Mucosa of descending colon (tissue), 3 donors: ENCODE measurements around the gene PTPRD. TPM values are rescaled to one million over a fixed set of nuclear protein-coding genes. Genes with fewer than 3 reads are reported as not detected.

Experiments
- ATAC-seq: fragments of 200-7000 bp; cut with Tn5 transposase; one replicate; pipeline ENCODE4 v1.9.1; 2020; ENCODE audit warnings: mild to moderate bottlenecking, moderate library complexity
- DNase-seq, 3 donors: peaks; one replicate each; pipeline ENCODE4 v3.0.0-alpha.2; 2020
- H3K36me3 ChIP-seq: fragments of 200-600 bp; one replicate; pipeline ENCODE4 v1.8.0; 2021; ENCODE audit warnings: low read depth, mild to moderate bottlenecking
- H3K4me1 ChIP-seq: fragments of 200-600 bp; one replicate; pipeline ENCODE4 v1.8.0; 2021; ENCODE audit warnings: low read depth, mild to moderate bottlenecking
- H3K4me3 ChIP-seq: fragments of 200-600 bp; one replicate; pipeline ENCODE4 v1.8.0; 2021; ENCODE audit warnings: mild to moderate bottlenecking
- H3K9me3 ChIP-seq: fragments of 200-600 bp; one replicate; pipeline ENCODE4 v1.8.0; 2021; ENCODE audit warnings: mild to moderate bottlenecking
- CTCF ChIP-seq: fragments of 200-600 bp; IDR thresholded peaks from one replicate; pipeline ENCODE4 v1.8.0; 2022; ENCODE audit warnings: antibody characterized with exemption, mild to moderate bottlenecking
- intact Hi-C, 2 donors: fragments of 100-400 bp; cut with DNase I in 1 of 2; cut with micrococcal nuclease in 1 of 2; formaldehyde crosslinking; loops; one replicate each; pipeline versions ENCODE4 v1.11.0 to v1.11.1; 2022; cut with DNase I, micrococcal nuclease
- total RNA-seq, 3 donors: library from RNA; stranded (reverse); fragmentation: NEBNext Ultra II Directional in 2 of 3; extraction: Animal tissue kit (Norgen Biotek cat#: 25700) in 2 of 3; gene quantifications; one replicate each; pipeline versions ENCODE4 v1.2.1 to v1.2.4, GENCODE V29; 2021 to 2023
- donor health status: DM: no; HTN: no; CAD: no; lungs with moderate emphysema.
- donor health status: DM: no; HTN: no; CAD: no.
- donor health status: DM: no; HTN: yes; CAD: no.

PTPRD gene
- total RNA-seq, 3 donors from 2014 or later, result 52.7 to 128 (median 113) TPM

- Histone ChIP-seq H3K4me1 (no peaks in the 10 kb centered on the region), H3K4me3 (no peak overlapping the region), H3K9me3 (no peaks in the 10 kb centered on the region), H3K36me3 (no peaks in the 10 kb centered on the region)
- intact Hi-C loops, result no loop called here
- DNase-seq, result no peak
- ATAC-seq, result no peak
- TF ChIP-seq CTCF, result no peak
Observed at GRCh38 chr9:9730174-9730573, 882.6 kb downstream of the PTPRD start.

GRCh38 chr9:9729082-9729481 lies 883.7 kb downstream of the PTPRD start:
- no peak for TF ChIP-seq CTCF
- H3K36me3 ChIP-seq, result no peaks in the 10 kb centered on the region
- H3K4me3 ChIP-seq, result no peak overlapping the region
- ATAC-seq (no peak), DNase-seq (no peak)
- H3K9me3 ChIP-seq, result no peaks in the 10 kb centered on the region
- intact Hi-C loops, result no loop called here
- H3K4me1 ChIP-seq, result no peaks in the 10 kb centered on the region

GRCh38 chr9:9719373-9720112 lies 893.3 kb downstream of the PTPRD start:
- Histone ChIP-seq H3K4me3 (no peak overlapping the region), H3K4me1 (no peaks in the 10 kb centered on the region), H3K9me3 (peaks cover 6% of the 10 kb centered on the region), H3K36me3 (no peaks in the 10 kb centered on the region)
- DNase-seq (no peak), ATAC-seq (no peak)
- TF ChIP-seq CTCF, result no peak
- intact Hi-C loops, result no loop called here

GRCh38 chr9:9718691-9719090 lies 894.1 kb downstream of the PTPRD start:
- intact Hi-C loops, result no loop called here
- Histone ChIP-seq H3K4me3 (no peak overlapping the region), H3K4me1 (no peaks in the 10 kb centered on the region), H3K9me3 (peaks cover 6% of the 10 kb centered on the region), H3K36me3 (no peaks in the 10 kb centered on the region)
- TF ChIP-seq CTCF, result no peak
- DNase-seq (no peak), ATAC-seq (no peak)

GRCh38 chr9:9679433-9679832 lies 933.4 kb downstream of the PTPRD start:
- TF ChIP-seq CTCF, result no peak
- Histone ChIP-seq H3K36me3 (no peaks in the 10 kb centered on the region), H3K9me3 (no peaks in the 10 kb centered on the region), H3K4me3 (no peak overlapping the region), H3K4me1 (no peaks in the 10 kb centered on the region)
- DNase-seq, result no peak
- intact Hi-C loops, result no loop called here
- ATAC-seq, result no peak
